Measurements from ENCODE around the gene SSTR3.

DNA sequence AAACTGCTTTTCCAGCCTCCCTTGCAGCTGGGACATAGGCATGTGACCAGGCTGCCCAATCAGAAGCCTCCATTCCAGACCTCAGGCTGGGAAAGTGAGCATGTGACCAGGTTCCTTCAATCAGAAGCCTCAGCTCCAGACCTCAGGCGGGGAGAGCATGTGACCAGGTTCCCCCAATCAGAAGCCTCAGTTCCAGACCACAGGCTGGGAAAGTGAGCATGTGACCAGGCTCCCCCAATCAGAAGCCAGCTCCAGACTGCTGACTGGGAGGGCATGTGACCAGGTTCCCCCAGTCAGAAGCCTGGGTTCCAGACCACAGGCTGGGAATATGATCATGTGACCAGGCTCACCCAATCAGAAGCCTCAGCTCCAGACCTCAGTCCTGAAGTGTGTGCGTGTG lies 50.8 kb downstream of the SSTR3 start:
- TF ChIP-seq, protein P1, sequence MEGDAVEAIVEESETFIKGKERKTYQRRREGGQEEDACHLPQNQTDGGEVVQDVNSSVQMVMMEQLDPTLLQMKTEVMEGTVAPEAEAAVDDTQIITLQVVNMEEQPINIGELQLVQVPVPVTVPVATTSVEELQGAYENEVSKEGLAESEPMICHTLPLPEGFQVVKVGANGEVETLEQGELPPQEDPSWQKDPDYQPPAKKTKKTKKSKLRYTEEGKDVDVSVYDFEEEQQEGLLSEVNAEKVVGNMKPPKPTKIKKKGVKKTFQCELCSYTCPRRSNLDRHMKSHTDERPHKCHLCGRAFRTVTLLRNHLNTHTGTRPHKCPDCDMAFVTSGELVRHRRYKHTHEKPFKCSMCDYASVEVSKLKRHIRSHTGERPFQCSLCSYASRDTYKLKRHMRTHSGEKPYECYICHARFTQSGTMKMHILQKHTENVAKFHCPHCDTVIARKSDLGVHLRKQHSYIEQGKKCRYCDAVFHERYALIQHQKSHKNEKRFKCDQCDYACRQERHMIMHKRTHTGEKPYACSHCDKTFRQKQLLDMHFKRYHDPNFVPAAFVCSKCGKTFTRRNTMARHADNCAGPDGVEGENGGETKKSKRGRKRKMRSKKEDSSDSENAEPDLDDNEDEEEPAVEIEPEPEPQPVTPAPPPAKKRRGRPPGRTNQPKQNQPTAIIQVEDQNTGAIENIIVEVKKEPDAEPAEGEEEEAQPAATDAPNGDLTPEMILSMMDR (IDR thresholded peaks at IDR 0.05; ENCODE audit: insufficient read depth, low read depth, low read length), result no peak
- TF ChIP-seq EZH2 (IDR thresholded peaks at IDR 0.05; ENCODE audit: insufficient read depth, low read length), result no peak
